Measurements from ENCODE around the gene HLA-DQA1. TPM values are rescaled to one million over a fixed set of nuclear protein-coding genes. Genes with fewer than 3 reads are reported as not detected.
"Not testable (repeated sequence)": the region's sequence is repeated elsewhere in the genome, so short reads cannot be mapped to it uniquely, and the experiment has no call there.

Gene HLA-DQA1
- total RNA-seq, 5 donors from 2014 or later (not counting 1 experiment from before 2014, with no cell fraction given), result 6.9 to 25.8 (median 10.8) TPM

DNA sequence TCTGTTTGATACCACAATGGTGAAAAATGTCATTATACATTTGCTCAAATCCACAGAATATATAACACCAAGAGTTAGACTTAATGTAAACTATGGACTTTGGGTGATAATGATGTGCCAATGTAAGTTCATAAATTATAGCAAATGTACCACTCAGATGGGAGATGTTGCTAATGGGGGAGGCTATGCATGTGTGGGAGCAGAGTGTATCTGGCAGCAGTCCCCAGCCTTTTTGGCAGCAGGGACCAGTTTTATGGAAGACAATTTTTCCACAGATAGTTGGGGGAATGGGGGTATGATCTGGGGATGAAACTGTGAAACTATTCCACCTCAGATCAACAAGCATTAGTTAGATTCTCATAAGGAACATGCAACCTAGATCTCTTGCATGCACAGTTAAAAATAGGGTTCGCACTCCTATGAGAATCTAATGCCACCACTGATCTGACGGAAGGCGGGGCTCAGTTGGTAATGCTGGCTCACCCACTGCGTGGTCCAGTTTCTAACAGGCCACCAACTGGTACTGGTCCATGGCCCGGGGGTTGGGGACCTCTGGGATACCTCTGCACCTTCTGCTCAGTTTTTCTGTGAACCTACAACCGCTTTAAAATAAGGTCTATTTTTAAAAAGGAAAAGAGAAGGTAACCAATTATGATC lies 8.0 kb downstream of the HLA-DQA1 start:
- no peaks in the 10 kb centered on the region for H3K36me3 Mint-ChIP-seq
- no peak overlapping the region for H3K27ac Mint-ChIP-seq

DNA sequence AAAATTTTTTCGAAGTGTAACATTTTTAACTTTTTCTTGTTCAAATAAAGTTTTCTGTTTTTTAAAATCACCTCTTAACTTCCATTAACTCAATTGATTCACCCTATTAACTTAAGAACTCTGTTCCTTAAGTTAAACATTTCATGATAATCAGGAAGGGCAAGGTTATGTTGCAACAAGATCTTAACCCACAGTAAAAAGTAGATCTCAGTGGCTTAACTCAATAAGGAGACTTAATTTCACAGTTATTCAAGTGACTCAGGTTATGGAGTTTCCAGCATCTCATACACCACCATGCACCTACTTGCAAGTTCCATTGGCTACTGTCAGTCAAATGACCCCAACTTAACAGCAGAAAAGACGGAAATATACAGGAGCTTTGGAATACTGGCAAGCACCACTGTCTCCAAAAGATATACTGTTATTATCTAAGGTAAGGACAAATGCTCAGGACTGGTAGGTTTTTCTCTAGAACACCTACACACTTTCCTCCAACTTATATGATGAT lies 18.1 kb downstream of the HLA-DQA1 start:
- ATAC-seq (replicated peaks in 1 of 4) (no peak), DNase-seq (no peak)
- no peak overlapping the region for H3K27ac Mint-ChIP-seq
- no peaks in the 10 kb centered on the region for H3K4me1 ChIP-seq (ENCODE audit: control insufficient read depth in 1 of 2, extremely low read depth in 1 of 2, insufficient read depth in 2 of 2, low read length in 2 of 2)
- peaks cover 0 to 13% (median 6%) of the 10 kb centered on the region in 3 donors for H3K9me3 Mint-ChIP-seq
- H3K4me1 Mint-ChIP-seq, result peaks cover 0 to 13% (median 0%) of the 10 kb centered on the region in 3 donors
- no peak overlapping the region for H3K4me3 Mint-ChIP-seq
- H3K27me3 ChIP-seq (replicated peaks in 1 of 2; ENCODE audit: control insufficient read depth in 2 of 2, extremely low read depth in 1 of 2, insufficient read depth in 2 of 2, low read length in 1 of 2), result no peaks in the 10 kb centered on the region
- WGBS (ENCODE audit: insufficient coverage), result no CpG with 5 or more reads among the region's 2 CpGs
- H3K36me3 Mint-ChIP-seq, result peaks cover 7% of the 10 kb centered on the region
- H3K27ac ChIP-seq (ENCODE audit: low read length), result no peak overlapping the region
- POLR2A ChIA-PET, result no interaction called here
- CTCF ChIA-PET, result no interaction called here
- no peaks in the 10 kb centered on the region for H3K36me3 ChIP-seq (ENCODE audit: control insufficient read depth in 2 of 2, extremely low read depth in 1 of 2, insufficient read depth in 1 of 2, low read length in 1 of 2)
- no peaks in the 10 kb centered on the region for H3K27me3 Mint-ChIP-seq
- H3K4me3 ChIP-seq (ENCODE audit: control insufficient read depth in 1 of 2, extremely low read depth in 1 of 2, low read length in 1 of 2), result no peak overlapping the region
- H3K9me3 ChIP-seq, result no peaks in the 10 kb centered on the region

More for the DNA sequence above, 8.0 kb downstream of the HLA-DQA1 start:
- no peaks in the 10 kb centered on the region for H3K36me3 ChIP-seq (ENCODE audit: control insufficient read depth in 2 of 2, extremely low read depth in 1 of 2, insufficient read depth in 1 of 2, low read length in 1 of 2)
- DNase-seq (no peak), ATAC-seq (replicated peaks in 1 of 4) (no peak)
- ChIA-PET CTCF (interaction anchor here in 1 of 2 donors (0.9 kb wide), 1 partner anchor 213 kb away, joined by 3 read pairs; no protein-coding TSS in a partner anchor), POLR2A (no interaction called here)
- Mint-ChIP-seq H3K9me3 (no peaks in the 10 kb centered on the region), H3K4me3 (no peak overlapping the region), H3K4me1 (peaks cover 11 to 27% (median 20%) of the 10 kb centered on the region in 3 donors), H3K27me3 (peaks cover 0 to 5% of the 10 kb centered on the region in 2 donors)
- H3K4me1 ChIP-seq (ENCODE audit: control insufficient read depth in 1 of 2, extremely low read depth in 1 of 2, insufficient read depth in 2 of 2, low read length in 2 of 2), result peaks cover 0 to 3% of the 10 kb centered on the region in 2 experiments
- 62% methylated on average over 3 of the region's 6 CpGs for WGBS (ENCODE audit: insufficient coverage)
- H3K4me3 ChIP-seq (ENCODE audit: control insufficient read depth in 1 of 2, extremely low read depth in 1 of 2, low read length in 1 of 2), result no peak overlapping the region
- no peak overlapping the region for H3K27ac ChIP-seq (ENCODE audit: low read length)
- no peaks in the 10 kb centered on the region for H3K9me3 ChIP-seq
- H3K27me3 ChIP-seq (replicated peaks in 1 of 2; ENCODE audit: control insufficient read depth in 2 of 2, extremely low read depth in 1 of 2, insufficient read depth in 2 of 2, low read length in 1 of 2), result no peaks in the 10 kb centered on the region

DNA sequence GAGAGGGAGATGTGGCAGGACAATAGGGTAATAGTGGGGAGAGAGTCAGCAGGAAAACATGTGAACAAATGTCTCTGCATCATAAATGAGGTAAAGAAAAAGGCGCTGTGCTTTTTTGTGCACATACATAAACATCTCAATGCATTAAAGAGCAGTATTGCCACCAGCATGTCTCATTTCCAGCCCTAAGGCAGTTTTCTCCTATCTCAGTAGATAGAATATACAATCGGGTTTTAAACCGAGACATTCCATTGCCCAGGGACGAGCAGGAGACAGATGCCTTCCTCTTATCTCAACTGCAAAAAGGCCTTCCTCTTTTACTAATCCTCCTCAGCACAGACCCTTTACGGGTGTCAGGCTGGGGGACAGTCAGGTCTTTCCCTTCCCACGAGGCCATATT lies 20.1 kb downstream of the HLA-DQA1 start:
- H3K36me3 Mint-ChIP-seq, DNase-seq, H3K4me3 Mint-ChIP-seq: not testable (repeated sequence)

DNA sequence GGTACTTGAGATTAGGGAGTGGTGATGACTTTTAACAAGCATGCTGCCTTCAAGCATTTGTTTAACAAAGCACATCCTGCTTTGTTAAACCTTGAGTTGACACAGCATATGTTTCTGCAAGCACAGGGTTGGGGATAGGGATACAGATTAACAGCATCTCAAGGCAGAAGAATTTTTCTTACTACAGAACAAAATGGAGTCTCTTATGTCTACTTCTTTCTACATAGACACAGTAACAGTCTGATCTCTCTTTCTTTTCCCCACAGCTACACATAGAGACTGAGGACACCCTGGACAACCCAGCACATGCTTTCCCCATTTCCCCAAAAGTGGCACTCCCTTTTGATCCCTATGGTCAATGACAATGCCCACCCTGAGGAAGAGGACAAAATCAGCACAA lies 20.6 kb downstream of the HLA-DQA1 start:
- CTCF ChIA-PET; H3K27ac ChIP-seq (ENCODE audit: low read length); H3K27ac Mint-ChIP-seq; DNase-seq; ATAC-seq (replicated peaks in 1 of 4); H3K4me1 ChIP-seq (ENCODE audit: control insufficient read depth in 1 of 2, extremely low read depth in 1 of 2, insufficient read depth in 2 of 2, low read length in 2 of 2); H3K4me3 Mint-ChIP-seq; H3K9me3 ChIP-seq; H3K36me3 ChIP-seq (ENCODE audit: control insufficient read depth in 2 of 2, extremely low read depth in 1 of 2, insufficient read depth in 1 of 2, low read length in 1 of 2); POLR2A ChIA-PET; H3K4me3 ChIP-seq (ENCODE audit: control insufficient read depth in 1 of 2, extremely low read depth in 1 of 2, low read length in 1 of 2); H3K27me3 ChIP-seq (replicated peaks in 1 of 2; ENCODE audit: control insufficient read depth in 2 of 2, extremely low read depth in 1 of 2, insufficient read depth in 2 of 2, low read length in 1 of 2); H3K36me3 Mint-ChIP-seq; H3K27me3 Mint-ChIP-seq: not testable (repeated sequence)
- H3K4me1 Mint-ChIP-seq, result peaks cover 0 to 24% (median 0%) of the 10 kb centered on the region in 3 donors
- H3K9me3 Mint-ChIP-seq, result peaks cover 0 to 13% (median 6%) of the 10 kb centered on the region in 3 donors

More for the DNA sequence above, 20.1 kb downstream of the HLA-DQA1 start:
- H3K27me3 Mint-ChIP-seq; H3K36me3 ChIP-seq (ENCODE audit: control insufficient read depth in 2 of 2, extremely low read depth in 1 of 2, insufficient read depth in 1 of 2, low read length in 1 of 2); H3K4me3 ChIP-seq (ENCODE audit: control insufficient read depth in 1 of 2, extremely low read depth in 1 of 2, low read length in 1 of 2); H3K4me1 ChIP-seq (ENCODE audit: control insufficient read depth in 1 of 2, extremely low read depth in 1 of 2, insufficient read depth in 2 of 2, low read length in 2 of 2); H3K27ac Mint-ChIP-seq; ATAC-seq (replicated peaks in 1 of 4); H3K27me3 ChIP-seq (replicated peaks in 1 of 2; ENCODE audit: control insufficient read depth in 2 of 2, extremely low read depth in 1 of 2, insufficient read depth in 2 of 2, low read length in 1 of 2); H3K27ac ChIP-seq (ENCODE audit: low read length); CTCF ChIA-PET; POLR2A ChIA-PET; H3K9me3 ChIP-seq: not testable (repeated sequence)
- Mint-ChIP-seq H3K4me1 (peaks cover 0 to 20% (median 0%) of the 10 kb centered on the region in 3 donors), H3K9me3 (peaks cover 0 to 13% (median 6%) of the 10 kb centered on the region in 3 donors)
- WGBS (ENCODE audit: insufficient coverage), result no CpG with 5 or more reads among the region's 6 CpGs

DNA sequence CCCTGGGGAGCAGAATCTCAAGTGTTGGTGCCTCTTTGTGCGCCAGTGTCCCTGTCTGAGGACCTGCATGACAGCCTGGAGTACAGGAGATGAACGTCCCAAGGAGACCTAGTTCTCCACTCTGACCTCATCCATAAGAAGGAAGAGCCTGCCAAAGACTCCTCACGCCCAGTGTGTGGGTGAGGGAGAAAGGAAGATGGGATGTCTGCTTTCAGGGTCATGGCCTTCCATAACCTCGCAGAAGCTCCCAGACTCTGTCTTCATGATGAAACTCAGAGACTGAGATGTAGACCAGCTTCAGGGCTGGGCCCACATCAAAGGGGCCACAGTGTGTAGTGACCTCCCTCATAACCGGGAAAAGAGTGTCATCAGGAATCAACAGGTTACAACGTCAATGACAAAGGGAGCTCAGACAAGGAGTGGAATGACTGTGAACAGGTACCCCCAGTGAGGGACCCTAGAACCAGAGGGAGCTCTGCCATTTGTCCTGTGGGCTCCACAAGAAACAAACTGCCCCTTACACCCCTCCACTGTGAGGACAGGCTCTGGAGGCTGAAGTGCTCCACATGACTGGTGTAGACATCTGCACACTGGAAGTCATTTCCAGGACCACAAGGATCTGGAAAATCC lies 21.2 kb downstream of the HLA-DQA1 start:
- no peak overlapping the region for H3K4me3 Mint-ChIP-seq
- no peak overlapping the region for H3K4me3 ChIP-seq (ENCODE audit: control insufficient read depth in 1 of 2, extremely low read depth in 1 of 2, low read length in 1 of 2)
- ChIA-PET POLR2A (no interaction called here), CTCF (no interaction called here)
- no peaks in the 10 kb centered on the region for H3K27me3 Mint-ChIP-seq
- no peak overlapping the region for H3K27ac Mint-ChIP-seq
- peaks cover 7% of the 10 kb centered on the region for H3K36me3 Mint-ChIP-seq
- H3K27ac ChIP-seq (ENCODE audit: low read length), result no peak overlapping the region
- ATAC-seq (replicated peaks in 1 of 4) (no peak), DNase-seq (no peak)
- peaks cover 0 to 29% (median 0%) of the 10 kb centered on the region in 3 donors for H3K4me1 Mint-ChIP-seq
- 78% methylated on average over 2 of the region's 6 CpGs for WGBS (ENCODE audit: insufficient coverage)
- H3K27me3 ChIP-seq (replicated peaks in 1 of 2; ENCODE audit: control insufficient read depth in 2 of 2, extremely low read depth in 1 of 2, insufficient read depth in 2 of 2, low read length in 1 of 2), result no peaks in the 10 kb centered on the region
- no peaks in the 10 kb centered on the region for H3K4me1 ChIP-seq (ENCODE audit: control insufficient read depth in 1 of 2, extremely low read depth in 1 of 2, insufficient read depth in 2 of 2, low read length in 2 of 2)
- peaks cover 0 to 13% (median 6%) of the 10 kb centered on the region in 3 donors for H3K9me3 Mint-ChIP-seq
- H3K36me3 ChIP-seq (ENCODE audit: control insufficient read depth in 2 of 2, extremely low read depth in 1 of 2, insufficient read depth in 1 of 2, low read length in 1 of 2), result no peaks in the 10 kb centered on the region
- H3K9me3 ChIP-seq, result no peaks in the 10 kb centered on the region

DNA sequence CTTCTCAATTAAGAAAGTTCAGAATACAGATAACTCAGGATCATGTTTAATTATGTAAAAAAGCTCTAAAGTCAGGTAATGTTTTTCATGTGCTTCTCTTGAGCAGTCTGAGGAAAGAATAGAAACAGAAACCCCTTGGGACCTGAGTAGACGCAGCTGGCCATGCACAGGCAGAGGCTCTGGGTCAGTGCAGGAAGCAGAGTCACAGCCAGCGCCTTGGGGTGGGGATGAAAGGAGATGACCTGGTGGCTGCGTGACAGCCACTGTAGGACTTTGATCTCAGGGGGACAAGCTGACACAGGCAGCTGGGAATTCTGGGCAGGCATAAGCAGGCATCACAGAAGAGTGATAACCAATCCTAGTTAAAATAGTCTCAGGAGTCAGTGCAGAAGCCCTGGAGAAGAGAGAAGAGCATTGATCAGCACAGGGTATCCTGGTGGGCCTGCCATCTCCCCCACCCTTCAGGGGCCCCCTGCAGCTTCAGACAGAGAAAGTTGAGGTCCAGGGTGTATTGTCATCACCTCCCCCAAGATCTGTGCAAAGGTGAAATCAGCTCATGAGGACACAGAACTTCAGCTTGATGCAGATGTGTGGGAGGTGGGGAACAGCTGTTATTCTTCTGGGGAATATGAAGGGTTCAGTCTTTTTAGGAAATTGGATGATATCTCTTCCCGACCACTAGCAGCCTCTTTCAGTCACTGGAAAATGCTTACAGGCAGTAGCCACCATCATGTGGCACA lies 22.8 kb downstream of the HLA-DQA1 start:
- H3K27me3 Mint-ChIP-seq, result no peaks in the 10 kb centered on the region
- CTCF ChIA-PET, result interaction anchor here in 1 of 2 donors (1.1 kb wide), 1 partner anchor 25 kb away, joined by 3 read pairs; no protein-coding TSS in a partner anchor
- Histone ChIP-seq H3K4me1 (ENCODE audit: control insufficient read depth in 1 of 2, extremely low read depth in 1 of 2, insufficient read depth in 2 of 2, low read length in 2 of 2) (peaks cover 0 to under 1% of the 10 kb centered on the region in 2 experiments), H3K27me3 (replicated peaks in 1 of 2; ENCODE audit: control insufficient read depth in 2 of 2, extremely low read depth in 1 of 2, insufficient read depth in 2 of 2, low read length in 1 of 2) (no peaks in the 10 kb centered on the region), H3K36me3 (ENCODE audit: control insufficient read depth in 2 of 2, extremely low read depth in 1 of 2, insufficient read depth in 1 of 2, low read length in 1 of 2) (no peaks in the 10 kb centered on the region), H3K27ac (ENCODE audit: low read length) (no peak overlapping the region), H3K9me3 (no peaks in the 10 kb centered on the region), H3K4me3 (ENCODE audit: control insufficient read depth in 1 of 2, extremely low read depth in 1 of 2, low read length in 1 of 2) (no peak overlapping the region)
- 50% methylated on average over 1 of the region's 4 CpGs for WGBS (ENCODE audit: insufficient coverage)
- H3K27ac Mint-ChIP-seq, result peak overlapping the region in 1 of 2 donors; percentile 53
- peaks cover 0 to 34% (median 6%) of the 10 kb centered on the region in 3 donors for H3K4me1 Mint-ChIP-seq
- H3K4me3 Mint-ChIP-seq, result no peak overlapping the region
- H3K9me3 Mint-ChIP-seq, result peaks cover 0 to 12% (median 6%) of the 10 kb centered on the region in 3 donors
- POLR2A ChIA-PET, result no interaction called here
- DNase-seq (no peak), ATAC-seq (replicated peaks in 1 of 4) (no peak)
- peaks cover 7% of the 10 kb centered on the region for H3K36me3 Mint-ChIP-seq
